HEK293T (cell line): Measurements from ENCODE around the gene RRBP1.

ENCODE experiments used
- CTCF ChIA-PET: fragments of 350-600 bp; formaldehyde crosslinking; extraction: SDS; loops from one replicate; lab custom pipeline; 2021; ENCODE audit warnings: antibody characterized with exemption, inconsistent platforms; lab: Yijun Ruan, JAX
- POLR2A ChIA-PET: fragments of 350-600 bp; formaldehyde crosslinking; extraction: SDS; loops from one replicate; lab custom pipeline; 2020; ENCODE audit warnings: antibody characterized with exemption, inconsistent platforms; lab: Yijun Ruan, JAX
- DNase-seq: peaks from one replicate; pipeline ENCODE4 v3.0.0; 2012; ENCODE audit warnings: mixed read lengths; ENCODE audit errors: extremely low spot score
- ARNT ChIP-seq: fragments of 450-650 bp; IDR thresholded peaks from 2 replicates; pipeline ENCODE4 v1.6.1; 2017; ENCODE audit warnings: mild to moderate bottlenecking
- BHLHE40 ChIP-seq: fragments of 450-650 bp; IDR thresholded peaks from 2 replicates; pipeline ENCODE4 v1.6.1; 2016; ENCODE audit warnings: mild to moderate bottlenecking, moderate library complexity, borderline replicate concordance
- CTBP1 ChIP-seq: fragments of 450-650 bp; IDR thresholded peaks from 2 replicates; pipeline ENCODE4 v1.6.1; 2016; ENCODE audit warnings: borderline replicate concordance
- ELF4 ChIP-seq: fragments of 450-650 bp; IDR thresholded peaks from 2 replicates; pipeline ENCODE4 v1.6.1; 2017; ENCODE audit warnings: antibody characterized with exemption
- FOXA1 ChIP-seq: fragments of 450-650 bp; IDR thresholded peaks from 2 replicates; pipeline ENCODE4 v1.6.1; 2016; ENCODE audit warnings: mild to moderate bottlenecking
- FOXK2 ChIP-seq: fragments of 450-650 bp; IDR thresholded peaks from 2 replicates; pipeline ENCODE4 v1.6.1; 2016; ENCODE audit warnings: mild to moderate bottlenecking
- FOXM1 ChIP-seq: fragments of 450-650 bp; IDR thresholded peaks from 2 replicates; pipeline ENCODE4 v1.6.1; 2017; ENCODE audit warnings: mild to moderate bottlenecking, borderline replicate concordance
- HDGF ChIP-seq: fragments of 450-650 bp; IDR thresholded peaks from 2 replicates; pipeline ENCODE4 v1.6.1; 2017; ENCODE audit warnings: antibody characterized with exemption, borderline replicate concordance
- L3MBTL2 ChIP-seq: fragments of 450-650 bp; conservative IDR thresholded peaks from 2 replicates; pipeline ENCODE4 v1.6.1; 2016; ENCODE audit warnings: mild to moderate bottlenecking
- LEF1 ChIP-seq: fragments of 450-650 bp; IDR thresholded peaks from 2 replicates; pipeline ENCODE4 v1.6.1; 2017; ENCODE audit warnings: mild to moderate bottlenecking, borderline replicate concordance
- NFRKB ChIP-seq: fragments of 450-650 bp; IDR thresholded peaks from 2 replicates; pipeline ENCODE4 v1.6.1; 2016; ENCODE audit warnings: mild to moderate bottlenecking, moderate library complexity
- PKNOX1 ChIP-seq: fragments of 450-650 bp; IDR thresholded peaks from 2 replicates; pipeline ENCODE4 v1.6.1; 2016
- SP1 ChIP-seq: fragments of 450-650 bp; IDR thresholded peaks from 2 replicates; pipeline ENCODE4 v1.6.1; 2017
- SUZ12 ChIP-seq: fragments of 450-650 bp; IDR thresholded peaks from 2 replicates; pipeline ENCODE4 v1.6.1; 2016; ENCODE audit warnings: mild to moderate bottlenecking
- TARDBP ChIP-seq: fragments of 450-650 bp; IDR thresholded peaks from 2 replicates; pipeline ENCODE4 v1.6.1; 2016
- ZNF384 ChIP-seq: fragments of 450-650 bp; IDR thresholded peaks from 2 replicates; pipeline ENCODE4 v1.6.1; 2016

RRBP1 gene

GRCh38 chr20:17646961-17647301 lies 35.1 kb downstream of the RRBP1 start:
- ChIA-PET CTCF (interaction anchor here (0.6 kb wide), 1 partner anchor 91 kb away, joined by 3 read pairs; no protein-coding TSS in a partner anchor), POLR2A (interaction anchor here (1.3 kb wide), 1 partner anchor 116 kb away, joined by 3 read pairs; no protein-coding TSS in a partner anchor)
- DNase-seq, result no peak
- TF ChIP-seq FOXA1, result no peak
- TF ChIP-seq L3MBTL2, result no peak
- no peak for TF ChIP-seq ZNF384
- TF ChIP-seq LEF1, result no peak
- no peak for TF ChIP-seq TARDBP
- no peak for TF ChIP-seq FOXM1
- no peak for TF ChIP-seq ARNT
- TF ChIP-seq SP1, result no peak
- no peak for TF ChIP-seq CTBP1
- TF ChIP-seq FOXK2, result no peak
- no peak for TF ChIP-seq BHLHE40
- TF ChIP-seq HDGF, result no peak
- no peak for TF ChIP-seq NFRKB
- TF ChIP-seq SUZ12, result no peak

GRCh38 chr20:17646209-17646960 lies 35.7 kb downstream of the RRBP1 start:
- DNase-seq, result no peak
- POLR2A ChIA-PET, result interaction anchor here (1.3 kb wide), 1 partner anchor 116 kb away, joined by 3 read pairs; no protein-coding TSS in a partner anchor
- TF ChIP-seq TARDBP, result no peak
- TF ChIP-seq FOXA1, result no peak
- no peak for TF ChIP-seq ZNF384
- TF ChIP-seq BHLHE40, result no peak
- no peak for TF ChIP-seq PKNOX1
- TF ChIP-seq LEF1, result no peak
- no peak for TF ChIP-seq FOXK2
- no peak for TF ChIP-seq SP1
- TF ChIP-seq NFRKB, result no peak
- CTCF ChIA-PET, result interaction anchor here (0.6 to 0.7 kb wide), 2 partner anchors 8 to 90 kb away, joined by 3 to 4 read pairs; no protein-coding TSS in a partner anchor

GRCh38 chr20:17645546-17646208 lies 36.4 kb downstream of the RRBP1 start:
- ChIA-PET POLR2A (no interaction called here), CTCF (interaction anchor here (0.7 kb wide), 1 partner anchor 9 kb away, joined by 3 read pairs; no protein-coding TSS in a partner anchor)
- TF ChIP-seq LEF1, result no peak
- TF ChIP-seq ZNF384, result no peak
- no peak for TF ChIP-seq SP1
- TF ChIP-seq FOXA1, result no peak
- TF ChIP-seq SUZ12, result no peak
- TF ChIP-seq PKNOX1, result no peak
- TF ChIP-seq NFRKB, result no peak
- TF ChIP-seq FOXM1, result no peak
- TF ChIP-seq CTBP1, result no peak
- no peak for TF ChIP-seq ARNT
- no peak for TF ChIP-seq L3MBTL2
- no peak for TF ChIP-seq ELF4
- TF ChIP-seq BHLHE40, result no peak
- TF ChIP-seq TARDBP, result no peak
- TF ChIP-seq FOXK2, result no peak
- no peak for TF ChIP-seq HDGF
- no peak for DNase-seq

GRCh38 chr20:17645010-17645409 lies 37.0 kb downstream of the RRBP1 start:
- no peak for DNase-seq
- ChIA-PET CTCF (interaction anchor here (0.7 kb wide), 1 partner anchor 10 kb away, joined by 3 read pairs; no protein-coding TSS in a partner anchor), POLR2A (no interaction called here)
- no peak for TF ChIP-seq ARNT
- no peak for TF ChIP-seq FOXK2
- no peak for TF ChIP-seq CTBP1
- TF ChIP-seq L3MBTL2, result no peak
- TF ChIP-seq FOXA1, result no peak
- no peak for TF ChIP-seq ELF4
- TF ChIP-seq LEF1, result no peak
- no peak for TF ChIP-seq PKNOX1
- no peak for TF ChIP-seq HDGF
- TF ChIP-seq FOXM1, result no peak
- no peak for TF ChIP-seq TARDBP
- TF ChIP-seq SUZ12, result no peak
- no peak for TF ChIP-seq NFRKB
- no peak for TF ChIP-seq SP1
- no peak for TF ChIP-seq ZNF384
- no peak for TF ChIP-seq BHLHE40

GRCh38 chr20:17644451-17644850 lies 37.6 kb downstream of the RRBP1 start:
- CTCF ChIA-PET, result no interaction called here
- DNase-seq, result no peak
- TF ChIP-seq FOXA1 (no peak), SP1 (no peak), BHLHE40 (no peak), ARNT (no peak), TARDBP (no peak), ELF4 (no peak), NFRKB (no peak), FOXM1 (no peak)

More at GRCh38 chr20:17644451-17644850, 37.6 kb downstream of the RRBP1 start:
- POLR2A ChIA-PET, result no interaction called here
